Measurements from ENCODE around the gene ATP2C2. TPM values are rescaled to one million over a fixed set of nuclear protein-coding genes. Genes with fewer than 3 reads are reported as not detected.

The ATP2C2 gene
- polyA plus RNA-seq, 1 of the 3 experiments (the other 2 are of a cell fraction): 0.33 TPM

DNA sequence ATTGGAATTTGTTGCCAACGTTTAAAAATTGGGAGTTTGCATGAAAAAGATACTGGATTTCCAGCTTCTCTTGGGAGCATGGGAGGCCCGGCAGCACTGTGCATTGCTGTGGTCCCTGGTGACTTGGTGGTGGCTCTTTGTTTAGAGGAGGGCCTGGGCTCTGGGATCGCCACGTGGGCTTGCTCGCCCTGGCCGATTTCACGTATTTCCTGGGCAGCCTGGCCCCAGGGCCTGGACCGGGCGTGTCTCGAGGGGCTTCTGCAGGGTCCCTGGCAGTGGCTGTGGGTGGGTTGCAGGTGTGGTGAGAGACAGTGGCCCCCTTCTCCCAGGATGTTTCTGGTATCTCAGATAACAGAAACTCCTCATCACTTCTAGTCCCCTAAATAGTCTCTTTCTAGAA lies 67.9 kb downstream of the ATP2C2 start:
- H3K4me2 ChIP-seq: no peak overlapping the region
- H3K4me3 ChIP-seq (ENCODE audit: low read depth in 2 of 2, low read length in 1 of 2): no peak overlapping the region
- H2AFZ ChIP-seq (ENCODE audit: low read depth): no peak overlapping the region
- H3F3A ChIP-seq (replicated peaks; ENCODE audit: insufficient read depth): no peaks in the 10 kb centered on the region
- no peaks in the 10 kb centered on the region for H3K36me3 ChIP-seq (replicated peaks in 1 of 2; ENCODE audit: control insufficient read depth in 1 of 2, insufficient read depth in 2 of 2, low read length in 1 of 2)
- 81% methylated on average over 9 of the region's 10 CpGs for WGBS (ENCODE audit: low lambda C conversion rate)
- H3K9me2 ChIP-seq: no peaks in the 10 kb centered on the region
- TF ChIP-seq SIN3A (IDR thresholded peaks at IDR 0.05; ENCODE audit: borderline replicate concordance, low read depth, low read length): no peak
- TF ChIP-seq GATA2 (CRISPR knock-in tag; IDR thresholded peaks at IDR 0.05): no peak
- no peak for TF ChIP-seq TCF12 (IDR thresholded peaks at IDR 0.05)
- TF ChIP-seq RFX5 (IDR thresholded peaks at IDR 0.05; ENCODE audit: low read length): no peak
- TF ChIP-seq MXI1 (IDR thresholded peaks at IDR 0.05; ENCODE audit: low read depth, low read length): no peak
- TF ChIP-seq TEAD4 (IDR thresholded peaks at IDR 0.05; ENCODE audit: borderline replicate concordance, insufficient read depth): no peak
- TF ChIP-seq, protein P1, sequence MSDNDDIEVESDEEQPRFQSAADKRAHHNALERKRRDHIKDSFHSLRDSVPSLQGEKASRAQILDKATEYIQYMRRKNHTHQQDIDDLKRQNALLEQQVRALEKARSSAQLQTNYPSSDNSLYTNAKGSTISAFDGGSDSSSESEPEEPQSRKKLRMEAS (IDR thresholded peaks at IDR 0.05; ENCODE audit: low read depth): no peak
- no peak for TF ChIP-seq GABPA (IDR thresholded peaks at IDR 0.05; ENCODE audit: low read depth)
- no peak for TF ChIP-seq FOXJ3 (CRISPR knock-in tag; IDR thresholded peaks at IDR 0.05)
- TF ChIP-seq, protein P2, sequence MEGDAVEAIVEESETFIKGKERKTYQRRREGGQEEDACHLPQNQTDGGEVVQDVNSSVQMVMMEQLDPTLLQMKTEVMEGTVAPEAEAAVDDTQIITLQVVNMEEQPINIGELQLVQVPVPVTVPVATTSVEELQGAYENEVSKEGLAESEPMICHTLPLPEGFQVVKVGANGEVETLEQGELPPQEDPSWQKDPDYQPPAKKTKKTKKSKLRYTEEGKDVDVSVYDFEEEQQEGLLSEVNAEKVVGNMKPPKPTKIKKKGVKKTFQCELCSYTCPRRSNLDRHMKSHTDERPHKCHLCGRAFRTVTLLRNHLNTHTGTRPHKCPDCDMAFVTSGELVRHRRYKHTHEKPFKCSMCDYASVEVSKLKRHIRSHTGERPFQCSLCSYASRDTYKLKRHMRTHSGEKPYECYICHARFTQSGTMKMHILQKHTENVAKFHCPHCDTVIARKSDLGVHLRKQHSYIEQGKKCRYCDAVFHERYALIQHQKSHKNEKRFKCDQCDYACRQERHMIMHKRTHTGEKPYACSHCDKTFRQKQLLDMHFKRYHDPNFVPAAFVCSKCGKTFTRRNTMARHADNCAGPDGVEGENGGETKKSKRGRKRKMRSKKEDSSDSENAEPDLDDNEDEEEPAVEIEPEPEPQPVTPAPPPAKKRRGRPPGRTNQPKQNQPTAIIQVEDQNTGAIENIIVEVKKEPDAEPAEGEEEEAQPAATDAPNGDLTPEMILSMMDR (IDR thresholded peaks at IDR 0.05): no peak
- no peak for TF ChIP-seq FOXM1 (IDR thresholded peaks at IDR 0.05; ENCODE audit: low read depth)
- H3K9ac ChIP-seq: no peak overlapping the region
- no peaks in the 10 kb centered on the region for H4K20me1 ChIP-seq (ENCODE audit: insufficient read depth)
- H3K27me3 ChIP-seq (ENCODE audit: insufficient read depth): peaks cover 23% of the 10 kb centered on the region
- ChIA-PET CTCF (no interaction called here), POLR2A (no interaction called here)
- H3K9me3 ChIP-seq: no peaks in the 10 kb centered on the region
- H3K79me2 ChIP-seq (ENCODE audit: insufficient read depth): no peaks in the 10 kb centered on the region
- DNase-seq: no peak
- H3K4me1 ChIP-seq (ENCODE audit: control insufficient read depth in 1 of 2, insufficient read depth in 2 of 2, low read depth in 1 of 2, low read length in 1 of 2): no peaks in the 10 kb centered on the region
- H3K27ac ChIP-seq (ENCODE audit: low read depth in 2 of 2, low read length in 1 of 2): no peak overlapping the region

DNA sequence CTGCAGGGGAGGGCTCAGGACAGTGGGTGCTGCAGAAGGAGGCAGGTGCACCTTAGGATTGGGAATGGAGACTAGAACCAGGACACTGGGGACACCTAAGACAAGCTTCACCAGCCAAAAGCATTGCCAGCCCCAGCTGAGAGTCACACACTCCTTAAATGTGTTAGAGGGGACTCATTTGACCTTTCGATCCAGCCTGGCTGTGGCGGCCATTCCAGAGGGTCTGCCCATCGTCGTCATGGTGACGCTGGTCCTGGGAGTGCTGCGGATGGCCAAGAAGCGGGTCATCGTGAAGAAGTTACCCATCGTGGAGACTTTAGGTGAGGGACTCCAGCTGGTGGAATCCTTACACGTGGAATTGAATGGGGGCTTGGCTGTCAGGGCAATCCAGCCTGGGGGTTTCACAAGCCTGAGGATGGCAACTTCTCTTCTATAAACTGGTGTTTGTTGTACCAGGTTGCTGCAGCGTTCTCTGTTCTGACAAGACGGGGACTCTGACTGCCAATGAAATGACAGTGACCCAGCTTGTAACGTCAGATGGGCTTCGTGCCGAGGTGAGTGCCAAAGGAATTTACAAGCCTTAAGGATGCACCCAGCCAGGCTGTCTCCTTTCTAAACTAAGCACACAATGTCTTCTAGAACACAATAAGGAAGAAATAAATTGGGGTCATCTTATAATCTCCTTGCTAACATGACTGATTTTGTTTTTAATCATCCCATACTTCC lies 70.8 kb downstream of the ATP2C2 start:
- Histone ChIP-seq H4K20me1 (ENCODE audit: insufficient read depth) (no peaks in the 10 kb centered on the region), H2AFZ (ENCODE audit: low read depth) (no peak overlapping the region), H3K79me2 (ENCODE audit: insufficient read depth) (no peaks in the 10 kb centered on the region), H3K4me1 (ENCODE audit: control insufficient read depth in 1 of 2, insufficient read depth in 2 of 2, low read depth in 1 of 2, low read length in 1 of 2) (no peaks in the 10 kb centered on the region), H3K27me3 (ENCODE audit: insufficient read depth) (peaks cover 11% of the 10 kb centered on the region; the same call in 1 of the 2 replicates), H3F3A (replicated peaks; ENCODE audit: insufficient read depth) (no peaks in the 10 kb centered on the region), H3K9me2 (no peaks in the 10 kb centered on the region), H3K27ac (ENCODE audit: low read depth in 2 of 2, low read length in 1 of 2) (no peak overlapping the region), H3K9me3 (no peaks in the 10 kb centered on the region), H3K4me2 (no peak overlapping the region), H3K9ac (no peak overlapping the region), H3K36me3 (replicated peaks in 1 of 2; ENCODE audit: control insufficient read depth in 1 of 2, insufficient read depth in 2 of 2, low read length in 1 of 2) (no peaks in the 10 kb centered on the region), H3K4me3 (ENCODE audit: low read depth in 2 of 2, low read length in 1 of 2) (no peak overlapping the region)
- POLR2A ChIA-PET: no interaction called here
- 31% methylated on average over 15 of the region's 15 CpGs for WGBS (ENCODE audit: low lambda C conversion rate)
- CTCF ChIA-PET: interaction anchor here (0.8 to 1.8 kb wide), 4 partner anchors 22 to 252 kb away, joined by 3 to 5 read pairs (median 4); partner anchors contain the start of gene TAF1C
- no peak for DNase-seq
- TF ChIP-seq RFX5 (IDR thresholded peaks at IDR 0.05; ENCODE audit: low read length) (no peak), FOSL2 (IDR thresholded peaks at IDR 0.05; ENCODE audit: borderline replicate concordance, low read depth) (no peak), FOXJ3 (CRISPR knock-in tag; IDR thresholded peaks at IDR 0.05) (no peak), NRF1 (IDR thresholded peaks at IDR 0.05; ENCODE audit: low read depth, low read length) (no peak), RAD21 (IDR thresholded peaks at IDR 0.05; ENCODE audit: low read length) (no peak), CHD2 (IDR thresholded peaks at IDR 0.05; ENCODE audit: low read length, partially characterized antibody) (no peak), GATA2 (CRISPR knock-in tag; IDR thresholded peaks at IDR 0.05) (no peak), RXRA (IDR thresholded peaks at IDR 0.05; ENCODE audit: borderline replicate concordance, low read depth) (no peak), MXI1 (IDR thresholded peaks at IDR 0.05; ENCODE audit: low read depth, low read length) (no peak), TCF12 (IDR thresholded peaks at IDR 0.05) (no peak), FOXM1 (IDR thresholded peaks at IDR 0.05; ENCODE audit: low read depth) (no peak)
- TF ChIP-seq, protein P3, sequence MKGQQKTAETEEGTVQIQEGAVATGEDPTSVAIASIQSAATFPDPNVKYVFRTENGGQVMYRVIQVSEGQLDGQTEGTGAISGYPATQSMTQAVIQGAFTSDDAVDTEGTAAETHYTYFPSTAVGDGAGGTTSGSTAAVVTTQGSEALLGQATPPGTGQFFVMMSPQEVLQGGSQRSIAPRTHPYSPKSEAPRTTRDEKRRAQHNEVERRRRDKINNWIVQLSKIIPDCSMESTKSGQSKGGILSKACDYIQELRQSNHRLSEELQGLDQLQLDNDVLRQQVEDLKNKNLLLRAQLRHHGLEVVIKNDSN (IDR thresholded peaks at IDR 0.05; ENCODE audit: borderline replicate concordance, low read depth): no peak
- TF ChIP-seq, protein P4, sequence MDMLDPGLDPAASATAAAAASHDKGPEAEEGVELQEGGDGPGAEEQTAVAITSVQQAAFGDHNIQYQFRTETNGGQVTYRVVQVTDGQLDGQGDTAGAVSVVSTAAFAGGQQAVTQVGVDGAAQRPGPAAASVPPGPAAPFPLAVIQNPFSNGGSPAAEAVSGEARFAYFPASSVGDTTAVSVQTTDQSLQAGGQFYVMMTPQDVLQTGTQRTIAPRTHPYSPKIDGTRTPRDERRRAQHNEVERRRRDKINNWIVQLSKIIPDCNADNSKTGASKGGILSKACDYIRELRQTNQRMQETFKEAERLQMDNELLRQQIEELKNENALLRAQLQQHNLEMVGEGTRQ (IDR thresholded peaks at IDR 0.05; ENCODE audit: borderline replicate concordance, low read depth, low read length): no peak
- TF ChIP-seq, protein P5, sequence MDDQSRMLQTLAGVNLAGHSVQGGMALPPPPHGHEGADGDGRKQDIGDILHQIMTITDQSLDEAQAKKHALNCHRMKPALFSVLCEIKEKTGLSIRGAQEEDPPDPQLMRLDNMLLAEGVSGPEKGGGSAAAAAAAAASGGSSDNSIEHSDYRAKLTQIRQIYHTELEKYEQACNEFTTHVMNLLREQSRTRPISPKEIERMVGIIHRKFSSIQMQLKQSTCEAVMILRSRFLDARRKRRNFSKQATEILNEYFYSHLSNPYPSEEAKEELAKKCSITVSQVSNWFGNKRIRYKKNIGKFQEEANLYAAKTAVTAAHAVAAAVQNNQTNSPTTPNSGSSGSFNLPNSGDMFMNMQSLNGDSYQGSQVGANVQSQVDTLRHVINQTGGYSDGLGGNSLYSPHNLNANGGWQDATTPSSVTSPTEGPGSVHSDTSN (IDR thresholded peaks at IDR 0.05): no peak
- TF ChIP-seq, protein P6, sequence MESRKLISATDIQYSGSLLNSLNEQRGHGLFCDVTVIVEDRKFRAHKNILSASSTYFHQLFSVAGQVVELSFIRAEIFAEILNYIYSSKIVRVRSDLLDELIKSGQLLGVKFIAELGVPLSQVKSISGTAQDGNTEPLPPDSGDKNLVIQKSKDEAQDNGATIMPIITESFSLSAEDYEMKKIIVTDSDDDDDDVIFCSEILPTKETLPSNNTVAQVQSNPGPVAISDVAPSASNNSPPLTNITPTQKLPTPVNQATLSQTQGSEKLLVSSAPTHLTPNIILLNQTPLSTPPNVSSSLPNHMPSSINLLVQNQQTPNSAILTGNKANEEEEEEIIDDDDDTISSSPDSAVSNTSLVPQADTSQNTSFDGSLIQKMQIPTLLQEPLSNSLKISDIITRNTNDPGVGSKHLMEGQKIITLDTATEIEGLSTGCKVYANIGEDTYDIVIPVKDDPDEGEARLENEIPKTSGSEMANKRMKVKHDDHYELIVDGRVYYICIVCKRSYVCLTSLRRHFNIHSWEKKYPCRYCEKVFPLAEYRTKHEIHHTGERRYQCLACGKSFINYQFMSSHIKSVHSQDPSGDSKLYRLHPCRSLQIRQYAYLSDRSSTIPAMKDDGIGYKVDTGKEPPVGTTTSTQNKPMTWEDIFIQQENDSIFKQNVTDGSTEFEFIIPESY (IDR thresholded peaks at IDR 0.05; ENCODE audit: borderline replicate concordance, low read depth): no peak

All from SK-N-SH (cell line).